K562 (cell line): ENCODE measurements around the gene PPP4R3A. TPM values are rescaled to one million over a fixed set of nuclear protein-coding genes. Genes with fewer than 3 reads are reported as not detected.

Experiments
- ARID1B ChIP-seq: fragments of 450-650 bp; IDR thresholded peaks from 2 replicates; pipeline ENCODE4 v1.6.1; 2016; ENCODE audit warnings: antibody characterized with exemption, mild to moderate bottlenecking, inconsistent platforms
- BRD4 ChIP-seq: fragments of 200-600 bp; sonication (generic); IDR thresholded peaks from 2 replicates; pipeline ENCODE4 v1.6.1; 2017; ENCODE audit warnings: inconsistent platforms
- CREM ChIP-seq: IDR thresholded peaks from 2 replicates; pipeline ENCODE4 v1.6.1; 2014; ENCODE audit warnings: antibody characterized with exemption, low read depth
- ESRRB ChIP-seq: fragments of 250-450 bp; sonication (Bioruptor Pico); IDR thresholded peaks from 2 replicates; pipeline ENCODE4 v1.5.0; 2020; ENCODE audit warnings: mild to moderate bottlenecking, moderate library complexity, borderline replicate concordance
- MBD2 ChIP-seq: sonication (generic); IDR thresholded peaks from 2 replicates; pipeline ENCODE4 v1.6.1; 2016; ENCODE audit warnings: low read depth, borderline replicate concordance
- SOX6 ChIP-seq: fragments of 450-650 bp; IDR thresholded peaks from 2 replicates; pipeline ENCODE4 v1.6.1; 2014; ENCODE audit warnings: mild to moderate bottlenecking
- TCF3 ChIP-seq: sonication (generic); formaldehyde crosslinking; IDR thresholded peaks from 2 replicates; pipeline ENCODE4 v1.4.0; 2020; ENCODE audit warnings: mild to moderate bottlenecking, missing genetic modification reagents
- U2AF2 ChIP-seq: fragments of 200-400 bp; formaldehyde crosslinking; optimal IDR thresholded peaks from 2 replicates; pipeline ENCODE3; 2017; ENCODE audit warnings: low read depth, mild to moderate bottlenecking, low read length
- ZNF175 ChIP-seq: fragments of 200-800 bp; sonication (Bioruptor generic); IDR thresholded peaks from 2 replicates; pipeline ENCODE4 v1.6.1; 2016; ENCODE audit warnings: low read depth, mild to moderate bottlenecking, missing genetic modification characterization, missing compliant biosample characterization
- polyA plus RNA-seq, 8 experiments: library from polyadenylated mRNA; depleted of rRNA in 4 of 8; stranded (reverse) in 5 of 8; unstranded in 3 of 8; fragments of >200 nt; fragmentation: Nextera tagmentation in 2 of 8; fragmentation: Illumina TruSeq in 1 of 8; extraction: Ambion mirVana in 2 of 8; extraction: Trizol in 1 of 8; gene quantifications; 2 replicates each; pipeline versions ENCODE4 v1.2.1 to v1.2.3, GENCODE V29; 2011 to 2014; ENCODE audit warnings: inconsistent platforms in 1 of 8, missing spikeins in 1 of 8
- total RNA-seq, 7 experiments: library from RNA; depleted of rRNA in 6 of 7; stranded (reverse); fragments of >200 nt in 6 of 7; fragmentation: Illumina TruSeq in 2 of 7; extraction: Trizol in 2 of 7; gene quantifications; 2 replicates each; pipeline versions ENCODE4 v1.2.1 to v1.2.3, GENCODE V29; 2011 to 2021; ENCODE audit warnings: low replicate concordance in 1 of 7
- TF ChIP-seq, protein P1 (sequence below), 2 experiments: fragments of 450-650 bp in 1 of 2; sonication (generic) in 1 of 2; formaldehyde crosslinking in 1 of 2; IDR thresholded peaks; 2 replicates each; pipeline versions ENCODE4 v1.7.1 to v1.9.0; 2016 to 2022; ENCODE audit warnings: inconsistent platforms in 1 of 2, mild to moderate bottlenecking in 1 of 2, missing genetic modification reagents in 1 of 2
- TF ChIP-seq, protein P2 (sequence below): IDR thresholded peaks from 2 replicates; pipeline ENCODE4 v1.6.1; 2014; ENCODE audit warnings: antibody characterized with exemption

PPP4R3A gene
- total and polyA plus RNA-seq, 9 of the 15 experiments (the other 6 are each of a cell fraction or from before 2014, with no cell fraction given): 9.5 to 54.9 (median 44.9) TPM

DNA sequence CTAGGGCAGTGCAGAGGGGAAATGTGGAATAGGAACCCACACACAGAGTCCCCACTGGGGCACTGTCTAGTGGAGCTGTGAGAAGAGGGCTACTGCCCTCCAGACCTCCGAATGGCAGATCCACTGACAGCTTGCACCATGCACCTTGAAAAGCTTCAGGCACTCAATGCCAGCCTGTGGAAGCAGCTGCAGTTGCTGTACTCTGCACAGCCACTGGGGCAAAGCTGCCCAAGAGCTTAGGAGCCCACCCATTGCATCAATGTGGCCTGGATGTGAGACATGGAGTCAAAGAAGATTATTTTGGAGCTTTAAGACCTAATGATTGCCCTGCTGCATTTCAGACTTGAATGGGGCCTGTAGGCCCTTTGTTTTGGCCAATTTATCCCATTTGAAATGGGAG is 70.8 kb downstream of the PPP4R3A start (continued):
- TF ChIP-seq, protein P1, sequence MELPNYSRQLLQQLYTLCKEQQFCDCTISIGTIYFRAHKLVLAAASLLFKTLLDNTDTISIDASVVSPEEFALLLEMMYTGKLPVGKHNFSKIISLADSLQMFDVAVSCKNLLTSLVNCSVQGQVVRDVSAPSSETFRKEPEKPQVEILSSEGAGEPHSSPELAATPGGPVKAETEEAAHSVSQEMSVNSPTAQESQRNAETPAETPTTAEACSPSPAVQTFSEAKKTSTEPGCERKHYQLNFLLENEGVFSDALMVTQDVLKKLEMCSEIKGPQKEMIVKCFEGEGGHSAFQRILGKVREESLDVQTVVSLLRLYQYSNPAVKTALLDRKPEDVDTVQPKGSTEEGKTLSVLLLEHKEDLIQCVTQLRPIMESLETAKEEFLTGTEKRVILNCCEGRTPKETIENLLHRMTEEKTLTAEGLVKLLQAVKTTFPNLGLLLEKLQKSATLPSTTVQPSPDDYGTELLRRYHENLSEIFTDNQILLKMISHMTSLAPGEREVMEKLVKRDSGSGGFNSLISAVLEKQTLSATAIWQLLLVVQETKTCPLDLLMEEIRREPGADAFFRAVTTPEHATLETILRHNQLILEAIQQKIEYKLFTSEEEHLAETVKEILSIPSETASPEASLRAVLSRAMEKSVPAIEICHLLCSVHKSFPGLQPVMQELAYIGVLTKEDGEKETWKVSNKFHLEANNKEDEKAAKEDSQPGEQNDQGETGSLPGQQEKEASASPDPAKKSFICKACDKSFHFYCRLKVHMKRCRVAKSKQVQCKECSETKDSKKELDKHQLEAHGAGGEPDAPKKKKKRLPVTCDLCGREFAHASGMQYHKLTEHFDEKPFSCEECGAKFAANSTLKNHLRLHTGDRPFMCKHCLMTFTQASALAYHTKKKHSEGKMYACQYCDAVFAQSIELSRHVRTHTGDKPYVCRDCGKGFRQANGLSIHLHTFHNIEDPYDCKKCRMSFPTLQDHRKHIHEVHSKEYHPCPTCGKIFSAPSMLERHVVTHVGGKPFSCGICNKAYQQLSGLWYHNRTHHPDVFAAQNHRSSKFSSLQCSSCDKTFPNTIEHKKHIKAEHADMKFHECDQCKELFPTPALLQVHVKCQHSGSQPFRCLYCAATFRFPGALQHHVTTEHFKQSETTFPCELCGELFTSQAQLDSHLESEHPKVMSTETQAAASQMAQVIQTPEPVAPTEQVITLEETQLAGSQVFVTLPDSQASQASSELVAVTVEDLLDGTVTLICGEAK (IDR thresholded peaks at IDR 0.05): no peak
- TF ChIP-seq, protein P1 (CRISPR knock-in tag; IDR thresholded peaks at IDR 0.05): no peak
- TF ChIP-seq ARID1B (no peak), CREM (no peak), SOX6 (no peak), TCF3 (CRISPR knock-in tag) (no peak), ZNF175 (CRISPR knock-in tag) (no peak), BRD4 (no peak), MBD2 (no peak), ESRRB (no peak), U2AF2 (no peak)
- TF ChIP-seq, protein P2, sequence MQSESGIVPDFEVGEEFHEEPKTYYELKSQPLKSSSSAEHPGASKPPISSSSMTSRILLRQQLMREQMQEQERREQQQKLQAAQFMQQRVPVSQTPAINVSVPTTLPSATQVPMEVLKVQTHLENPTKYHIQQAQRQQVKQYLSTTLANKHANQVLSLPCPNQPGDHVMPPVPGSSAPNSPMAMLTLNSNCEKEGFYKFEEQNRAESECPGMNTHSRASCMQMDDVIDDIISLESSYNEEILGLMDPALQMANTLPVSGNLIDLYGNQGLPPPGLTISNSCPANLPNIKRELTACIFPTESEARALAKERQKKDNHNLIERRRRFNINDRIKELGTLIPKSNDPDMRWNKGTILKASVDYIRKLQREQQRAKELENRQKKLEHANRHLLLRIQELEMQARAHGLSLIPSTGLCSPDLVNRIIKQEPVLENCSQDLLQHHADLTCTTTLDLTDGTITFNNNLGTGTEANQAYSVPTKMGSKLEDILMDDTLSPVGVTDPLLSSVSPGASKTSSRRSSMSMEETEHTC: no peak
